ENCODE measurements around the gene OLFM1.
"Not testable (repeated sequence)": the region's sequence is repeated elsewhere in the genome, so short reads cannot be mapped to it uniquely, and the experiment has no call there.

OLFM1 gene

GRCh38 chr9:135060461-135061116, 26.9 kb upstream of the OLFM1 start:
- DNase-seq: no peak

DNA sequence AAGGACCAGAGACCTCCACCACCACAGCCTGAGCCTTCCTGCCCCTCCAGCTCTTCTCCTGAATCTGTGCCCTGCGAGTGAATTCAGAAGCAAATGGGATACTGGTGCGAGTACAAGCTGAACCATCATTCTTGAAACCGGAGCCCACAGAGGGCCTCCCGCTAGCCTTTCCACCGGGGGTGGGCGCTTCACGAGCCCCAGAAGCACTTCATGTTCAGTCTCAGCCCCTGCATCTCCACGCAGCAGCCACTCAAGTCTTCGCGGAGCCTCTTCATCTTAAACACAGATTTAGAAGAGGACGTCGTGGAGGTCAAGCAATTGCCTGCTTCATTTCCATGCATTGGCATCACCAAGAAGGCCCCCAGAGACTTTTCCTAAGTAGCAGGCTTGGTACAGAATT, 26.0 kb upstream of the OLFM1 start:
- DNase-seq: no peak

DNA sequence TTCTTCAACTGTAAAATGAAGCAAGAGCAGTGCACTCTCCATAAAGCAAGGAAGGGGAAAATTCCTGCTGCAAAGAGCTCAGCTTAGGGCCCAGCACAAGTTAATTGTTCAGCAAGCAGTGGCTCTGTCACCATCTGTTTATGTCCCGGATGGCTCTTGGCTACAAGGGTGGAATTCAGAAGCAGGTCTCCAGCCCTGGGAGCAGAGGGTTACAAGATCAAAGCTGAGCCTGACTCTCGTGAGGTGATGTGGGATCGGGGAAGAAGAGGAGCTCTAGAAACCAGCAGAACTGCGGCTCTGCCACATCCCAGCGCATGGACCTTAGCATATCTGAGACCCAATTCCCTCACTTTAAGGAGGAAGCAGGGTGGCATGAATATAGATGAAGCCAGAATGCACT, 25.2 kb upstream of the OLFM1 start:
- DNase-seq: no peak

DNA sequence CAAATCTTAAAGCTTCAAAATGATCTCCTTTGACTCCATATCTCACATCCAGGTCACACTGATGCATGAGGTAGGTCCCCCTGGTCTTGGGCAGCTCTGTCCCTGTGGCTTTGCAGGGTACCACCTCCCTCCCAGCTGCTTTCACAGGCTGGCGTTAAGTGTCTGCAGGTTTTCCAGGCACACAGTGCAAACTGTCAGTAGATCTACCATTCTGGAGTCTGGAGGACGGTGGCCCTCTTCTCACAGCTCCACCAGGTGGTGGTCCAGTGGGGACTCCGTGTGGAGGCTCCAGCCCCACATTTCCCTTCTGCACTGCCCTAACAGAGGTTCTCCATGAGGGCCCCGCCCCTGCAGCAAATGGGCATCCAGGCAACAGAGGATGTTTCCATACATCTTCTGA, 24.0 kb upstream of the OLFM1 start:
- not testable (repeated sequence) for DNase-seq

DNA sequence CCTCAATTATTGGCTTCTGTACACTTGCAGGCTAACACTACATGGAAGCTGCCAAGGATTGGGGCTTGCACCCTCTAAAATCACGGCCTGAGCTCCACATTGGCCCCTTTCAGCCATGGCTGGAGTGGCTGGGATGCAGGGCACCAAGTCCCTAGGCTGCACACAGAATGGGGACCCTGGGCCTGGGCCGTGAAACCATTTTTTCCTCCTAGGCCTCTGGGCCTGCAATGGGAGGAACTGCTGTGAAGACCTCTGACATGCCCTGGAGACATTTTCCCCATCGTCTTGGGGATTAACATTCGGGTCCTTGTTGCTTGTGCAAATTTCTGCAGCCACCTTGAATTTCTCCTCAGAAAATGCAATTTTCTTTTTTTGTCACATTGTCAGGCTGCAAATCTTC, 23.6 kb upstream of the OLFM1 start:
- not testable (repeated sequence) for DNase-seq

- no peak for DNase-seq
These were observed 22.3 kb upstream of the OLFM1 start for GRCh38 chr9:135065151-135065550.

- no peak for DNase-seq
These were observed 21.7 kb upstream of the OLFM1 start for GRCh38 chr9:135065804-135066203.

- DNase-seq: no peak
These were observed 21.2 kb upstream of the OLFM1 start for GRCh38 chr9:135066291-135066690.

DNA sequence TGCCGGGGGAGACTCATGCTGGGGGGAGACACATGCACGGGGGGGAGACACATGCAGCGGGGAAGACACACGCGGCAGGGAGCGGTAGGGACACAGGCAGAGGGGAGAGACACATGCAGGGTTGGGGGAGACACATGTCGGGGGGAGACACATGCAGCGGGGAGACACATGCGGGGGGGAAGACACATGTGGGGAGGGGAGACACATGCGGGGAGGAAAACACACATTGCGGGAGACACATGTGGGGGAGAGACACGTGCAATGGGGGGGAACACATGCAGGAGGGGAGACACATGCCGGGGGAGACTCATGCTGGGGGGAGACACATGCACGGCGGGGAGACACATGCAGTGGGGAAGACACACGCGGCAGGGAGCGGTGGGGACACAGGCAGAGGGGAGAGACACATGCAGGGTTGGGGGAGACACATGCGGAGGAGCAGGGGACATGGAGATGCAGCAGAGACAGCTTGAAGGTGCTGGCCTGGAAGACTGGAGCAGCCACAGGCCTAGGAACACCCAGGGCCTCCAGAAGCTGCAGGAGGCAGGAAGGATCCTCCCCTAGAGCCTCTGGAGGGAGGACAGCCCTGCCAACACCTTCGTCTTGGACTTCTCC, 20.3 kb upstream of the OLFM1 start:
- DNase-seq: no peak

GRCh38 chr9:135068776-135069415, 18.6 kb upstream of the OLFM1 start:
- no peak for DNase-seq

- DNase-seq: no peak
These were observed 17.8 kb upstream of the OLFM1 start for GRCh38 chr9:135069558-135070197.

GRCh38 chr9:135070198-135070951, 17.1 kb upstream of the OLFM1 start:
- DNase-seq: no peak

DNA sequence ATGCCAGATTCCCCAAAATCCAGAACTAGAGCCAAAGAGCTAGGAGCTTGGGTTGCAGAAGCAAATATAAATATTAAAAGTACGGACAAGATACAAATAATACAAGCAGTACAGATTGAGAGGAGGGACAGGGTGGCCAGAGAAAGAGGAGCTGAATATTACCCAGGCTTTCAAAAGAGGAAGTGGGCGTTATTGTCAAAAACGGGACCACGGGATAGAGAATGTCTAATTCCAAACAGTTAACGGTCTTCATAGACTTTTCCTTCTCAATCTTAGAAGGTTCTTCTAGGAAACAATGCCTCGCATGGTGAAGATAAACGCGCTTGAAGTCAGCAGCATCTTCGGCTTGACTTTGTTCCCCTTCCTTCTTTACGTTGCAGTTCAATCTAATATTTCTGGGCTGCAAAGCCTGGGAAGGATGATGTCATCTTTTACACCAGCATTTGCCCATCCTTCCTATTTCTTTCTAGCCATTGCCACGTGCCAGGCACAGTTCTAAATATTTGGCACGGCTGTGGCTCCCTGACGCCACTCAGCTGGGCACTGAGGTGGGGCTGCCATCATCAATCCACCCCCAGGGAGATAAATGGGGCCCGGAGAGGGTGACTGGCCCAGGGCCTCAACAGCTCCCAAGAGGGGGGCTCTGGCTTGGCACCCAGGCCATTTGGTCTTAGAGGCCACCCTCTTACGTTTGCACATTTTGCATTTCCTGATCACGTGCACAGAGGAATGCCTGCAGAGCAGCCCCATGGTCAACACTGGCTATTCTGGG, 16.3 kb upstream of the OLFM1 start:
- no peak for DNase-seq

- no peak for DNase-seq
These were observed 14.3 kb upstream of the OLFM1 start for GRCh38 chr9:135073081-135073740.

- no peak for DNase-seq
These were observed 13.6 kb upstream of the OLFM1 start for GRCh38 chr9:135073741-135074305.

- no peak for DNase-seq
These were observed 12.9 kb upstream of the OLFM1 start for GRCh38 chr9:135074354-135075233.

GRCh38 chr9:135075234-135076142, 12.0 kb upstream of the OLFM1 start:
- DNase-seq: no peak

DNA sequence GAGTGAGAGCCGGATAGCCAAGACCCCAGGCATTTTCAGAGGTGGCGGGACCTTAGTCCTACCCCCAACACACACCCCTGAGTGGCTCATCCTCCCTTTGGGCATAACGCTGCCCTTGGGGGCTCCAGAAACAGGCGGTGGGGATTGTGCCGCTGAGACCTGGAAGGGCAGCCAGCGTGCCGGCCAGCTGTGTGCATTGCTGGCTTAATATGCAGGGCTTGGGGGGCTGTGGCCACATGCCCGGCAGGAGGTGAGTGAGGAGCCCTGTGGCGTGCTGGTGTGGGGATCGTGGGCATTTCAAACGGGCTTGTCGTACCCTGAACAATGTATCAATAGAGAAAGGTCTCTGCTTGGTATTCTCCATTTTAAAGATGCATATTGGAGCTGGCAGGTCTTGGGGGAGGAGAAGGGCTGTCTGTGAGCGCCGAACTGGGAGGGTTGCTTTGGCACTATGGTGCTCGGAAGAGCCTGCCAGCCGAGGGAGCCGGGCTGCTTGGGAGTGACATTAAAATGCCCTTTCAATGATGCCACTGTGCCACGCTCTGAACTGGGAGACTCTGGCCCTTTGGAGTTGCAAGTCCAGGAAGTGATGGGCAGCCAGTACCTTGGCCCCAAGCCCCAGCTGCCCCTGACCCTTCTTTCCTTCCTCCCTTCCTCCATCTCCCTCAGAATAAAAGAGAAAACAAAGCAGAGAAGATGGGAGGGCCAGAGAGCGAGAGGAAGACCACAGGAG, 11.2 kb upstream of the OLFM1 start:
- DNase-seq: no peak
